ENCODE results near the gene BAX.
"Not testable (repeated sequence)": the region's sequence is repeated elsewhere in the genome, so short reads cannot be mapped to it uniquely, and the experiment has no call there.

The BAX gene

DNA sequence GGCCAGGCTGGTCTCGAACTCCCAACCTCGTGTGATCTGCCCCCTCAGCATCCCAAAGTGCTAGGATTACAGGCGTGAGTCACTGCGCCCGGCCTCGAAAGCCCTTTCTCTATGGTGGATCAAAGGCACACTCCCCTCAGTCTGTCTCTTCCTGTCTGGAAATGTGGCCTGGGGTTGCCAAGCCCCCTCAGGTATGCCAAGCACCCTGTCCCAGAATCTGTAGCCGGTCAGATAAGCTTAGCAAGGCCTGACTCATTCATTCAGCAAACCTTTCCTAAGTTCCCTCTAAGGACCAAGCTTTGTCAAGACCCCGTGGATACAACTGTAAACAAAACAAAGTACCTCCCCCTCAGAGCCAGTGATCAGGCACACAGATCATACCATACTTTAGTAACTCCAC lies 40.5 kb upstream of the BAX start:
- TF ChIP-seq, protein P1, sequence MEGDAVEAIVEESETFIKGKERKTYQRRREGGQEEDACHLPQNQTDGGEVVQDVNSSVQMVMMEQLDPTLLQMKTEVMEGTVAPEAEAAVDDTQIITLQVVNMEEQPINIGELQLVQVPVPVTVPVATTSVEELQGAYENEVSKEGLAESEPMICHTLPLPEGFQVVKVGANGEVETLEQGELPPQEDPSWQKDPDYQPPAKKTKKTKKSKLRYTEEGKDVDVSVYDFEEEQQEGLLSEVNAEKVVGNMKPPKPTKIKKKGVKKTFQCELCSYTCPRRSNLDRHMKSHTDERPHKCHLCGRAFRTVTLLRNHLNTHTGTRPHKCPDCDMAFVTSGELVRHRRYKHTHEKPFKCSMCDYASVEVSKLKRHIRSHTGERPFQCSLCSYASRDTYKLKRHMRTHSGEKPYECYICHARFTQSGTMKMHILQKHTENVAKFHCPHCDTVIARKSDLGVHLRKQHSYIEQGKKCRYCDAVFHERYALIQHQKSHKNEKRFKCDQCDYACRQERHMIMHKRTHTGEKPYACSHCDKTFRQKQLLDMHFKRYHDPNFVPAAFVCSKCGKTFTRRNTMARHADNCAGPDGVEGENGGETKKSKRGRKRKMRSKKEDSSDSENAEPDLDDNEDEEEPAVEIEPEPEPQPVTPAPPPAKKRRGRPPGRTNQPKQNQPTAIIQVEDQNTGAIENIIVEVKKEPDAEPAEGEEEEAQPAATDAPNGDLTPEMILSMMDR (IDR thresholded peaks at IDR 0.05; ENCODE audit: low read depth, low read length) = no peak
- no peak for DNase-seq (ENCODE audit: extremely low read depth, low read depth)

DNA sequence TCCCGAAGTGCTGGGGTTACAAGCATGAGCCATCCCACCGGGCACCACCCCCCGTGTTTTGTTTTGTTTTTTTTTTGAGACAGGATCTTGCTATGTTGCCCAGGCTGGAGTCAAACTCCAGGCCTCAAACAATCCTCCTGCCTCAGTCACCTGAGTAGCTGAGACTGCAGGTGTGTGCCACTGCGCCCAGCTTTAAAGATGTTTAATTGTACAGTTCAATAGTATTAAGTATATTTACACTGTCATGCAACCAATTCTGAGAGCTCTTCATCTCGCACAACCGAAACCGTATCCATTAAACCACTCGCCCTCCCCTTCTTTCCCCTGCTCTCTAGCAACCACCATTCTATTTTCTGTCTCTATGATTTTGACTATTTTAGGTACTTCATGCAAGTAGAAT lies 38.9 kb upstream of the BAX start:
- DNase-seq (ENCODE audit: extremely low read depth, low read depth) = no peak
- TF ChIP-seq, protein P1 (IDR thresholded peaks at IDR 0.05; ENCODE audit: low read depth, low read length) = no peak

DNA sequence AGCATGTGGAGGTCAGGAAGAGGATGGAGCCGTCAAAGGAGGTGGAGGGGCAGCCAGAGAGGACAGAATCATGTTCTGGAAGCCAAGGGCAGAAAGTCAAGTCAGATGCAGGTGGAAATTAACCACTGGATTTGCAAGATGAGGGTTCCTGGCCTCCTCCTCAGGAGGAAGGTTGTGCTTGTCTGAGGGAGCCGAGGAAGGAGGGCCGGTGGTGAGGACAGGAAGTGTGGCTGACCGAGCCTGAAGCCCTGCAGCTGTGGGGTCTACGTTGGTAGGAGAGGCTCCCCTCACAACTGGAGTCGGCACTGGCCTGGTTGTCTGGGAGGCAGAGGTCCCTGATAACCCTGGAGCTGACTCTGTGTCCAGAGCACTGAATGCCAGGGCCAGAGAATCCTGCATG lies 36.6 kb upstream of the BAX start:
- DNase-seq (ENCODE audit: extremely low read depth, low read depth) = no peak
- TF ChIP-seq, protein P1 (IDR thresholded peaks at IDR 0.05; ENCODE audit: low read depth, low read length) = no peak

DNA sequence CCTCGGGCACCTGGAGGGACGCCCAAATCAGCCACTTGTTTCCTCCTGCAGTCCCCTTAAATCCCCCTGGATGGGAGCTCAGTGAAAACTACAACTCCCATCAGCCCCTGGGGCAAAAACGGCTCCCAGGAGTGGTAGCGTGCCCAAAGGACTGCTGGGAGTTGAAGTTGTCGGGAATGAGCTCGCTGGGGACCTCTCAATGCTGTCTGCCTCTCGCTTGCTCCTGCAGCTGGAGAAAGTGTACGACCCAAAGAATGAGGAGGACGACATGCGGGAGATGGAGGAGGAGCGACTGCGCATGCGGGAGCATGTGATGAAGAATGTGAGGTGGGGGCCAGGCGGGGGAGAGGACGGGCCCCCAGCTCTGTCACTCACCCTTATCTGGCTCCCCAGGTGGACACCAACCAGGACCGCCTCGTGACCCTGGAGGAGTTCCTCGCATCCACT lies 35.9 kb upstream of the BAX start:
- DNase-seq (ENCODE audit: extremely low read depth, low read depth) = no peak

DNA sequence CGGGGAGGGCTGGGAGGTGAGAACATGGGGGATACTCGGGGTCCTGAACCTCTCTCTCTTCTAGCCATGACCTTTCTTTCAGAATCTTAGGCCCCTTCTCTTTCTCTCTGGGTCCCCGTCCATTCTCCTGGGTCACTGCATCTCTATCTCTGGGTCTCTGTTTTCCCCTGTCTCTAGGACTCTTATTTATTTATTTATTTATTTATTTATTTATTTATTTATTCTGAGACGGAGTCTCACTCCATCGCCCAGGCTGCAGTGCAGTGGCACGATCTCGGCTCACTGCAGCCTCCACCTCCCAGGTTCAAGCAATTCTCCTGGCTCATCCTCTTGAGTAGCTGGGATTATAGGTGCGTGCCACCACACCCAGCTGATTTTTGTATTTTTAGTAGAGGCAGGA lies 35.4 kb upstream of the BAX start:
- not testable (repeated sequence) for DNase-seq (ENCODE audit: extremely low read depth, low read depth)

More for the DNA sequence above, 35.9 kb upstream of the BAX start:
- TF ChIP-seq, protein P1 (IDR thresholded peaks at IDR 0.05; ENCODE audit: low read depth, low read length) = no peak

DNA sequence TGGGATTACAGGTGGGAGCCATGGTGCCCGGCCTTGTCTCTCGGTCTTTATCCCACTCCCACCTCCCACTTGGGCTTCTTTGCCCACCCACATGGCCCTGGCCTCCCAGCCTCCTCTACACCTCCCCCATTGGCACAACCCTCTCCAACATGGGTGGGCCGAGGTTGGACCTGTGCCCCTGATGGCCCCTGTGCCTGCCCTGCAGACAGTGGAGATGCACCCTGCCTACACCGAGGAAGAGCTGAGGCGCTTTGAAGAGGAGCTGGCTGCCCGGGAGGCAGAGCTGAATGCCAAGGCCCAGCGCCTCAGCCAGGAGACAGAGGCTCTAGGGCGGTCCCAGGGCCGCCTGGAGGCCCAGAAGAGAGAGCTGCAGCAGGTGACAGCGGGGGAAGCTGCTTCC lies 33.7 kb upstream of the BAX start:
- TF ChIP-seq, protein P1 (IDR thresholded peaks at IDR 0.05; ENCODE audit: low read depth, low read length) = no peak
- DNase-seq (ENCODE audit: extremely low read depth, low read depth) = no peak

DNA sequence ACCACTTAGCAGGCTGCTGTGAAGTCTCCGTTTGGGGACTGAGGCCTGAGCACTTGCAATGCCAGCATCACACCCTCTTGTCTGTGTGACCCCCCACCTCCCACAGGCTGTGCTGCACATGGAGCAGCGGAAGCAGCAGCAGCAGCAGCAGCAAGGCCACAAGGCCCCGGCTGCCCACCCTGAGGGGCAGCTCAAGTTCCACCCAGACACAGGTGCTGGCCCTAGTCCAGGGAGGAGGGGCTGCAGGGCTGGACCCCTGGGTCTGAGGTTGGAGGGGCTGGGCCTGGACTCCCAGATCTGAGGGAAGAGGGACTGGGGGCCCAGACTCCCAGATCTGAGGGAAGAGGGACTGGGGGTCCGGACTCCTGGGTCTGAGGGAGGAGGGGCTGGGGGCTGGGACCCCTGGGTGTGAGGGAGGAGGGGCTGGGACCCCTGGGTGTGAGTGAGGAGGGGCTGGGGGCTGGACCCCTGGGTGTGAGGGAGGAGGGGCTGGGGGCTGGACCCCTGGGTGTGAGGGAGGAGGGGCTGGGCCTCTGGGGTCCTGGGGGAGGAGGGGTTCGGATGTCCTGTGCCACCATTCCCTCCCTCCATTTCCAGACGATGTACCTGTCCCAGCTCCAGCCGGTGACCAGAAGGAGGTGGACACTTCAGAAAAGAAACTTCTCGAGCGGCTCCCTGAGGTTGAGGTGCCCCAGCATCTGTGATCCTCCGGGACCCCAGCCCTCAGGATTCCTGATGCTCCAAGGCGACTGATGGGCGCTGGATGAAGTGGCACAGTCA lies 32.8 kb upstream of the BAX start:
- TF ChIP-seq, protein P1 (IDR thresholded peaks at IDR 0.05; ENCODE audit: low read depth, low read length) = no peak
- no peak for DNase-seq (ENCODE audit: extremely low read depth, low read depth)
